ENCODE results near the gene LRRC55.
"Not testable (repeated sequence)": the region's sequence is repeated elsewhere in the genome, so short reads cannot be mapped to it uniquely, and the experiment has no call there.

LRRC55 gene

GRCh38 chr11:57162179-57162898, 19.4 kb upstream of the LRRC55 start:
- Histone ChIP-seq H3K4me3 (ENCODE audit: low read length) (no peak overlapping the region), H3K9ac (ENCODE audit: low read length) (no peak overlapping the region), H3K36me3 (ENCODE audit: control insufficient read depth, insufficient read depth, low read length, severe bottlenecking) (no peaks in the 10 kb centered on the region), H3K4me1 (ENCODE audit: control insufficient read depth, insufficient read depth, low read length) (peaks cover 12% of the 10 kb centered on the region), H3K9me3 (ENCODE audit: control insufficient read depth, low read length) (no peaks in the 10 kb centered on the region), H3K27me3 (replicated peaks; ENCODE audit: control insufficient read depth, insufficient read depth, low read length) (peaks cover 19% of the 10 kb centered on the region)
- no peak for DNase-seq (ENCODE audit: low read depth)

- H3K4me3 ChIP-seq (ENCODE audit: low read length), result no peak overlapping the region
- H3K9me3 ChIP-seq (ENCODE audit: control insufficient read depth, low read length), result peaks cover 1% of the 10 kb centered on the region
- H3K4me1 ChIP-seq (ENCODE audit: control insufficient read depth, insufficient read depth, low read length), result peaks cover 12% of the 10 kb centered on the region
- H3K36me3 ChIP-seq (ENCODE audit: control insufficient read depth, insufficient read depth, low read length, severe bottlenecking), result no peaks in the 10 kb centered on the region
- no peak for DNase-seq (ENCODE audit: low read depth)
- H3K9ac ChIP-seq (ENCODE audit: low read length), result no peak overlapping the region
- peaks cover 21% of the 10 kb centered on the region for H3K27me3 ChIP-seq (replicated peaks; ENCODE audit: control insufficient read depth, insufficient read depth, low read length)
These were observed 18.4 kb upstream of the LRRC55 start for GRCh38 chr11:57163160-57163868.

GRCh38 chr11:57164317-57164716, 17.4 kb upstream of the LRRC55 start:
- DNase-seq (ENCODE audit: low read depth), result no peak
- Histone ChIP-seq H3K4me1 (ENCODE audit: control insufficient read depth, insufficient read depth, low read length) (peaks cover 12% of the 10 kb centered on the region), H3K36me3 (ENCODE audit: control insufficient read depth, insufficient read depth, low read length, severe bottlenecking) (no peaks in the 10 kb centered on the region), H3K9me3 (ENCODE audit: control insufficient read depth, low read length) (peaks cover 2% of the 10 kb centered on the region), H3K27me3 (replicated peaks; ENCODE audit: control insufficient read depth, insufficient read depth, low read length) (peaks cover 24% of the 10 kb centered on the region), H3K4me3 (ENCODE audit: low read length) (no peak overlapping the region), H3K9ac (ENCODE audit: low read length) (no peak overlapping the region)

- H3K9me3 ChIP-seq (ENCODE audit: control insufficient read depth, low read length), result peaks cover 6% of the 10 kb centered on the region
- DNase-seq (ENCODE audit: low read depth), result no peak
- no peak overlapping the region for H3K9ac ChIP-seq (ENCODE audit: low read length)
- H3K4me1 ChIP-seq (ENCODE audit: control insufficient read depth, insufficient read depth, low read length), result no peaks in the 10 kb centered on the region
- no peaks in the 10 kb centered on the region for H3K36me3 ChIP-seq (ENCODE audit: control insufficient read depth, insufficient read depth, low read length, severe bottlenecking)
- no peak overlapping the region for H3K4me3 ChIP-seq (ENCODE audit: low read length)
- peaks cover 32% of the 10 kb centered on the region for H3K27me3 ChIP-seq (replicated peaks; ENCODE audit: control insufficient read depth, insufficient read depth, low read length)
These were observed 14.5 kb upstream of the LRRC55 start for GRCh38 chr11:57167125-57167846.

GRCh38 chr11:57169732-57170313, 11.9 kb upstream of the LRRC55 start:
- H3K9ac ChIP-seq (ENCODE audit: low read length); DNase-seq (ENCODE audit: low read depth); H3K9me3 ChIP-seq (ENCODE audit: control insufficient read depth, low read length); H3K4me1 ChIP-seq (ENCODE audit: control insufficient read depth, insufficient read depth, low read length); H3K4me3 ChIP-seq (ENCODE audit: low read length); H3K36me3 ChIP-seq (ENCODE audit: control insufficient read depth, insufficient read depth, low read length, severe bottlenecking): not testable (repeated sequence)
- H3K27me3 ChIP-seq (replicated peaks; ENCODE audit: control insufficient read depth, insufficient read depth, low read length), result peaks cover 33% of the 10 kb centered on the region

- Histone ChIP-seq H3K36me3 (ENCODE audit: control insufficient read depth, insufficient read depth, low read length, severe bottlenecking) (no peaks in the 10 kb centered on the region), H3K9me3 (ENCODE audit: control insufficient read depth, low read length) (peaks cover 6% of the 10 kb centered on the region), H3K4me1 (ENCODE audit: control insufficient read depth, insufficient read depth, low read length) (no peaks in the 10 kb centered on the region), H3K27me3 (replicated peaks; ENCODE audit: control insufficient read depth, insufficient read depth, low read length) (peaks cover 32% of the 10 kb centered on the region), H3K4me3 (ENCODE audit: low read length) (no peak overlapping the region), H3K9ac (ENCODE audit: low read length) (no peak overlapping the region)
- DNase-seq (ENCODE audit: low read depth), result no peak
These were observed 9.7 kb upstream of the LRRC55 start for GRCh38 chr11:57172031-57172430.

GRCh38 chr11:57174656-57175055, 7.1 kb upstream of the LRRC55 start:
- Histone ChIP-seq H3K9me3 (ENCODE audit: control insufficient read depth, low read length) (peaks cover 1% of the 10 kb centered on the region), H3K4me3 (ENCODE audit: low read length) (no peak overlapping the region), H3K9ac (ENCODE audit: low read length) (no peak overlapping the region), H3K27me3 (replicated peaks; ENCODE audit: control insufficient read depth, insufficient read depth, low read length) (peaks cover 33% of the 10 kb centered on the region), H3K36me3 (ENCODE audit: control insufficient read depth, insufficient read depth, low read length, severe bottlenecking) (no peaks in the 10 kb centered on the region), H3K4me1 (ENCODE audit: control insufficient read depth, insufficient read depth, low read length) (no peaks in the 10 kb centered on the region)
- DNase-seq (ENCODE audit: low read depth), result no peak

GRCh38 chr11:57175478-57175877, 6.3 kb upstream of the LRRC55 start:
- H3K4me1 ChIP-seq (ENCODE audit: control insufficient read depth, insufficient read depth, low read length), result no peaks in the 10 kb centered on the region
- H3K9me3 ChIP-seq (ENCODE audit: control insufficient read depth, low read length), result no peaks in the 10 kb centered on the region
- H3K9ac ChIP-seq (ENCODE audit: low read length), result no peak overlapping the region
- DNase-seq (ENCODE audit: low read depth), result no peak
- no peaks in the 10 kb centered on the region for H3K36me3 ChIP-seq (ENCODE audit: control insufficient read depth, insufficient read depth, low read length, severe bottlenecking)
- H3K4me3 ChIP-seq (ENCODE audit: low read length), result no peak overlapping the region
- H3K27me3 ChIP-seq (replicated peaks; ENCODE audit: control insufficient read depth, insufficient read depth, low read length), result peaks cover 39% of the 10 kb centered on the region

GRCh38 chr11:57178334-57178733, 3.4 kb upstream of the LRRC55 start:
- Histone ChIP-seq H3K27me3 (replicated peaks; ENCODE audit: control insufficient read depth, insufficient read depth, low read length) (peaks cover 41% of the 10 kb centered on the region), H3K9me3 (ENCODE audit: control insufficient read depth, low read length) (no peaks in the 10 kb centered on the region), H3K4me3 (ENCODE audit: low read length) (no peak overlapping the region), H3K36me3 (ENCODE audit: control insufficient read depth, insufficient read depth, low read length, severe bottlenecking) (no peaks in the 10 kb centered on the region), H3K9ac (ENCODE audit: low read length) (no peak overlapping the region), H3K4me1 (ENCODE audit: control insufficient read depth, insufficient read depth, low read length) (no peaks in the 10 kb centered on the region)
- no peak for DNase-seq (ENCODE audit: low read depth)

GRCh38 chr11:57179681-57180080, 2.1 kb upstream of the LRRC55 start:
- H3K4me1 ChIP-seq (ENCODE audit: control insufficient read depth, insufficient read depth, low read length), result no peaks in the 10 kb centered on the region
- DNase-seq (ENCODE audit: low read depth), result no peak
- no peaks in the 10 kb centered on the region for H3K9me3 ChIP-seq (ENCODE audit: control insufficient read depth, low read length)
- H3K4me3 ChIP-seq (ENCODE audit: low read length), result no peak overlapping the region
- peaks cover 53% of the 10 kb centered on the region for H3K27me3 ChIP-seq (replicated peaks; ENCODE audit: control insufficient read depth, insufficient read depth, low read length)
- no peak overlapping the region for H3K9ac ChIP-seq (ENCODE audit: low read length)
- H3K36me3 ChIP-seq (ENCODE audit: control insufficient read depth, insufficient read depth, low read length, severe bottlenecking), result no peaks in the 10 kb centered on the region

- no peak for DNase-seq (ENCODE audit: low read depth)
- H3K4me3 ChIP-seq (ENCODE audit: low read length), result no peak overlapping the region
These were observed 1.6 kb upstream of the LRRC55 start for GRCh38 chr11:57180081-57180561.

More at GRCh38 chr11:57180081-57180561, 1.6 kb upstream of the LRRC55 start:
- no peaks in the 10 kb centered on the region for H3K9me3 ChIP-seq (ENCODE audit: control insufficient read depth, low read length)
- no peaks in the 10 kb centered on the region for H3K36me3 ChIP-seq (ENCODE audit: control insufficient read depth, insufficient read depth, low read length, severe bottlenecking)
- H3K27me3 ChIP-seq (replicated peaks; ENCODE audit: control insufficient read depth, insufficient read depth, low read length), result peaks cover 51% of the 10 kb centered on the region
- H3K9ac ChIP-seq (ENCODE audit: low read length), result no peak overlapping the region
- no peaks in the 10 kb centered on the region for H3K4me1 ChIP-seq (ENCODE audit: control insufficient read depth, insufficient read depth, low read length)
